ENCODE data around the gene SLC9A5. TPM values are rescaled to one million over a fixed set of nuclear protein-coding genes. Genes with fewer than 3 reads are reported as not detected.

SLC9A5 gene
- total and polyA plus RNA-seq, 8 donors: 0.19 to 5.3 (median 0.89) TPM; not detected in 1

- no peaks in the 10 kb centered on the region for H3K36me3 ChIP-seq
- H3K27ac ChIP-seq: peak overlapping the region in 2 of 5 donors; percentile 27 to 46
- DNase-seq: peak; percentile 58 to 67
- intact Hi-C loops (cut with DNase I; ENCODE audit: low total_unique reads): no loop called here
- peaks cover 0 to 11% (median 0%) of the 10 kb centered on the region in 3 donors for H3K27me3 ChIP-seq
- 63 to 73% (median 66%) methylated on average over 10 to 11 of the region's 11 CpGs for WGBS, 5 donors
- no peaks in the 10 kb centered on the region for H3K9me3 ChIP-seq
- H3K4me1 ChIP-seq: peaks cover 8 to 16% (median 12%) of the 10 kb centered on the region in 4 donors
- no peak overlapping the region for H3K4me3 ChIP-seq
- TF ChIP-seq EP300 (IDR thresholded peaks at IDR 0.05) (no peak), POLR2A (IDR thresholded peaks at IDR 0.05) (no peak), CTCF (IDR thresholded peaks at IDR 0.05) (no peak), POLR2AphosphoS5 (IDR thresholded peaks at IDR 0.05) (no peak)
Measured at GRCh38 chr16:67301080-67301782, 52.5 kb downstream of the SLC9A5 start.

- 34 to 70% (median 40%) methylated on average over 6 to 7 of the region's 7 CpGs for WGBS, 5 donors
- H3K27ac ChIP-seq: peak overlapping the region in 2 of 5 donors; percentile 27 to 46
- no peak for DNase-seq
- H3K36me3 ChIP-seq: no peaks in the 10 kb centered on the region
- no peak for TF ChIP-seq POLR2AphosphoS5 (IDR thresholded peaks at IDR 0.05)
- no peak for TF ChIP-seq CTCF (IDR thresholded peaks at IDR 0.05)
- TF ChIP-seq POLR2A (IDR thresholded peaks at IDR 0.05): no peak
- TF ChIP-seq EP300 (IDR thresholded peaks at IDR 0.05): no peak
- no peak overlapping the region for H3K4me3 ChIP-seq
- no peaks in the 10 kb centered on the region for H3K9me3 ChIP-seq
- intact Hi-C loops (cut with DNase I; ENCODE audit: low total_unique reads): no loop called here
- peaks cover 5 to 16% (median 11%) of the 10 kb centered on the region in 4 donors for H3K4me1 ChIP-seq
- peaks cover 0 to 11% (median 0%) of the 10 kb centered on the region in 3 donors for H3K27me3 ChIP-seq
Measured at GRCh38 chr16:67302076-67302475, 53.3 kb downstream of the SLC9A5 start.

GRCh38 chr16:67302970-67303369, 54.2 kb downstream of the SLC9A5 start:
- H3K27ac ChIP-seq: no peak overlapping the region
- H3K4me1 ChIP-seq: peaks cover 5 to 16% (median 11%) of the 10 kb centered on the region in 4 donors
- TF ChIP-seq CTCF (IDR thresholded peaks at IDR 0.05): no peak
- no peak for TF ChIP-seq EP300 (IDR thresholded peaks at IDR 0.05)
- TF ChIP-seq POLR2A (IDR thresholded peaks at IDR 0.05): no peak
- no peak for TF ChIP-seq POLR2AphosphoS5 (IDR thresholded peaks at IDR 0.05)
- no peak overlapping the region for H3K4me3 ChIP-seq
- DNase-seq: no peak
- WGBS, 5 donors: 81 to 90% (median 86%) methylated on average over 8 of the region's 8 CpGs
- intact Hi-C loops (cut with DNase I; ENCODE audit: low total_unique reads): no loop called here
- peaks cover 0 to 11% (median 0%) of the 10 kb centered on the region in 3 donors for H3K27me3 ChIP-seq
- H3K9me3 ChIP-seq: no peaks in the 10 kb centered on the region
- no peaks in the 10 kb centered on the region for H3K36me3 ChIP-seq

GRCh38 chr16:67304020-67304419, 55.2 kb downstream of the SLC9A5 start:
- peaks cover 5 to 16% (median 11%) of the 10 kb centered on the region in 4 donors for H3K4me1 ChIP-seq
- H3K36me3 ChIP-seq: no peaks in the 10 kb centered on the region
- 79 to 93% (median 90%) methylated on average over 1 of the region's 1 CpG for WGBS, 5 donors
- no peak overlapping the region for H3K27ac ChIP-seq
- no peaks in the 10 kb centered on the region for H3K9me3 ChIP-seq
- H3K27me3 ChIP-seq: peaks cover 0 to 5% (median 0%) of the 10 kb centered on the region in 3 donors
- no peak for DNase-seq
- no peak overlapping the region for H3K4me3 ChIP-seq
- intact Hi-C loops (cut with DNase I; ENCODE audit: low total_unique reads): no loop called here
- TF ChIP-seq CTCF (IDR thresholded peaks at IDR 0.05): no peak
- no peak for TF ChIP-seq EP300 (IDR thresholded peaks at IDR 0.05)
- TF ChIP-seq POLR2AphosphoS5 (IDR thresholded peaks at IDR 0.05): no peak
- no peak for TF ChIP-seq POLR2A (IDR thresholded peaks at IDR 0.05)
